ENCODE data around the gene PTCH1.

The PTCH1 gene

GRCh38 chr9:95507464-95508241, 9.1 kb downstream of the PTCH1 start (continued):
- TF ChIP-seq ZNF449 (tag by site-specific recombination; IDR thresholded peaks at IDR 0.05) (0 out of 2 replicates have a peak, but pooled peaks have one; percentile 32), KLF17 (tag by site-specific recombination; IDR thresholded peaks at IDR 0.05) (peak; percentile 93), ZNF341 (tag by site-specific recombination; IDR thresholded peaks at IDR 0.05; ENCODE audit: low read depth) (peak; percentile 88), ZFP69B (tag by site-specific recombination; IDR thresholded peaks at IDR 0.05) (peak; percentile 73; the same call in 1 of the 2 replicates), ZFP37 (tag by site-specific recombination; IDR thresholded peaks at IDR 0.05) (peak; percentile 23; the same call in 1 of the 2 replicates), ZNF76 (tag by site-specific recombination; IDR thresholded peaks at IDR 0.05; ENCODE audit: borderline replicate concordance, low read depth) (peak; percentile 62), ZNF423 (tag by site-specific recombination; IDR thresholded peaks at IDR 0.05) (0 out of 2 replicates have a peak, but pooled peaks have one; percentile 27), ZNF169 (tag by site-specific recombination; IDR thresholded peaks at IDR 0.05) (peak; percentile 75; the same call in 1 of the 2 replicates), ZNF23 (tag by site-specific recombination; IDR thresholded peaks at IDR 0.05; ENCODE audit: borderline replicate concordance) (no peak), ZNF335 (tag by site-specific recombination; conservative IDR thresholded peaks at IDR 0.05) (peak; percentile 92), ZNF292 (tag by site-specific recombination; IDR thresholded peaks at IDR 0.05; ENCODE audit: borderline replicate concordance, low read depth) (no peak), SP3 (tag by site-specific recombination; IDR thresholded peaks at IDR 0.05) (peak; percentile 93), ZNF114 (tag by site-specific recombination; IDR thresholded peaks at IDR 0.05) (no peak), SP2 (tag by site-specific recombination; IDR thresholded peaks at IDR 0.05) (peak; percentile 87), ZNF626 (tag by site-specific recombination; IDR thresholded peaks at IDR 0.05) (no peak), ZNF785 (tag by site-specific recombination; IDR thresholded peaks at IDR 0.05) (no peak; the same call in 1 of the 2 replicates), ZNF596 (tag by site-specific recombination; IDR thresholded peaks at IDR 0.05) (peak; percentile 89), ZXDB (tag by site-specific recombination; IDR thresholded peaks at IDR 0.05) (peak; percentile 93), HOXD13 (CRISPR knock-in tag; IDR thresholded peaks at IDR 0.05; ENCODE audit: borderline replicate concordance) (peak; percentile 66; the same call in 1 of the 2 replicates), ZNF692 (tag by site-specific recombination; IDR thresholded peaks at IDR 0.05) (peak; percentile 86), ZNF132 (tag by site-specific recombination; IDR thresholded peaks at IDR 0.05; ENCODE audit: borderline replicate concordance) (no peak), ZNF239 (tag by site-specific recombination; IDR thresholded peaks at IDR 0.05) (no peak), HIC1 (tag by site-specific recombination; IDR thresholded peaks at IDR 0.05) (peak; percentile 66)
- TF ChIP-seq, protein P1, sequence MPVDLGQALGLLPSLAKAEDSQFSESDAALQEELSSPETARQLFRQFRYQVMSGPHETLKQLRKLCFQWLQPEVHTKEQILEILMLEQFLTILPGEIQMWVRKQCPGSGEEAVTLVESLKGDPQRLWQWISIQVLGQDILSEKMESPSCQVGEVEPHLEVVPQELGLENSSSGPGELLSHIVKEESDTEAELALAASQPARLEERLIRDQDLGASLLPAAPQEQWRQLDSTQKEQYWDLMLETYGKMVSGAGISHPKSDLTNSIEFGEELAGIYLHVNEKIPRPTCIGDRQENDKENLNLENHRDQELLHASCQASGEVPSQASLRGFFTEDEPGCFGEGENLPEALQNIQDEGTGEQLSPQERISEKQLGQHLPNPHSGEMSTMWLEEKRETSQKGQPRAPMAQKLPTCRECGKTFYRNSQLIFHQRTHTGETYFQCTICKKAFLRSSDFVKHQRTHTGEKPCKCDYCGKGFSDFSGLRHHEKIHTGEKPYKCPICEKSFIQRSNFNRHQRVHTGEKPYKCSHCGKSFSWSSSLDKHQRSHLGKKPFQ (tag by site-specific recombination; IDR thresholded peaks at IDR 0.05): peak; percentile 99
- TF ChIP-seq, protein P2, sequence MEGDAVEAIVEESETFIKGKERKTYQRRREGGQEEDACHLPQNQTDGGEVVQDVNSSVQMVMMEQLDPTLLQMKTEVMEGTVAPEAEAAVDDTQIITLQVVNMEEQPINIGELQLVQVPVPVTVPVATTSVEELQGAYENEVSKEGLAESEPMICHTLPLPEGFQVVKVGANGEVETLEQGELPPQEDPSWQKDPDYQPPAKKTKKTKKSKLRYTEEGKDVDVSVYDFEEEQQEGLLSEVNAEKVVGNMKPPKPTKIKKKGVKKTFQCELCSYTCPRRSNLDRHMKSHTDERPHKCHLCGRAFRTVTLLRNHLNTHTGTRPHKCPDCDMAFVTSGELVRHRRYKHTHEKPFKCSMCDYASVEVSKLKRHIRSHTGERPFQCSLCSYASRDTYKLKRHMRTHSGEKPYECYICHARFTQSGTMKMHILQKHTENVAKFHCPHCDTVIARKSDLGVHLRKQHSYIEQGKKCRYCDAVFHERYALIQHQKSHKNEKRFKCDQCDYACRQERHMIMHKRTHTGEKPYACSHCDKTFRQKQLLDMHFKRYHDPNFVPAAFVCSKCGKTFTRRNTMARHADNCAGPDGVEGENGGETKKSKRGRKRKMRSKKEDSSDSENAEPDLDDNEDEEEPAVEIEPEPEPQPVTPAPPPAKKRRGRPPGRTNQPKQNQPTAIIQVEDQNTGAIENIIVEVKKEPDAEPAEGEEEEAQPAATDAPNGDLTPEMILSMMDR (tag by site-specific recombination; IDR thresholded peaks at IDR 0.05): peak; percentile 21; the same call in 1 of the 2 replicates
- TF ChIP-seq, protein P3, sequence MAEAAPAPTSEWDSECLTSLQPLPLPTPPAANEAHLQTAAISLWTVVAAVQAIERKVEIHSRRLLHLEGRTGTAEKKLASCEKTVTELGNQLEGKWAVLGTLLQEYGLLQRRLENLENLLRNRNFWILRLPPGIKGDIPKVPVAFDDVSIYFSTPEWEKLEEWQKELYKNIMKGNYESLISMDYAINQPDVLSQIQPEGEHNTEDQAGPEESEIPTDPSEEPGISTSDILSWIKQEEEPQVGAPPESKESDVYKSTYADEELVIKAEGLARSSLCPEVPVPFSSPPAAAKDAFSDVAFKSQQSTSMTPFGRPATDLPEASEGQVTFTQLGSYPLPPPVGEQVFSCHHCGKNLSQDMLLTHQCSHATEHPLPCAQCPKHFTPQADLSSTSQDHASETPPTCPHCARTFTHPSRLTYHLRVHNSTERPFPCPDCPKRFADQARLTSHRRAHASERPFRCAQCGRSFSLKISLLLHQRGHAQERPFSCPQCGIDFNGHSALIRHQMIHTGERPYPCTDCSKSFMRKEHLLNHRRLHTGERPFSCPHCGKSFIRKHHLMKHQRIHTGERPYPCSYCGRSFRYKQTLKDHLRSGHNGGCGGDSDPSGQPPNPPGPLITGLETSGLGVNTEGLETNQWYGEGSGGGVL (tag by site-specific recombination; IDR thresholded peaks at IDR 0.05): peak; percentile 99

Data from HEK293 (cell line).